ENCODE results near the gene PPIE.

The PPIE gene

DNA sequence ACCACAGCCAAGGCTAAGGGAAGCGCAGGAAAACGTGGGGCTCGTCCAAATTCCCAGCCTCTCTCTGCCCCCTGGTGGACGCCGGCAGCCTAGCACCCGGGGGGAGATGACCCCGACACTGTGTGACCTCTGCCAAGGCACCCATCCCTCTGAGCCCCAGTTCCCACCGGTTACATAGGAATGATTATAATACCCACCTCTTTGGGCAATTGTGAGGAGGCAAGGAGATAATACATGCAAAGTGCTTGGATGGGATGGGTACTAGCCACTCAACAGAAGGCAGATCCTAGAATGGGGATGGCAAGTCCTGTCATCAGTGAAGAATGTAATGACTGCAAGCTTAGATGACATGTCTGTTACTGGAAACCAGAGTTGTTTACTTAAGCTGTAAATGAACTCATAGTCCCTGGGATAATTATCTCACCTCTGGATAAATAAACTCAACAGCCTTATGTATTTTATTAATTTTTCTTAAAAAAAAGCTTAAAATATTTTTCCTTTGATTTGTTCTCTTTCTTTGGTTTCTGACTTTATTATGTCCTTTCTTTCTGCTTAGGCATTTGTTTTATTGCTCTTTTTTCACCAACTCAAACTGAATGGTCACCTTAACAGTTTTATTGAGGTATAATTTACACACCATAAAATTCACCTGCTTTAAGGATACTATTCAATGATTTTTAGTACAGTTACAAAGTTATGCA is 61.2 kb downstream of the PPIE start:
- H3K56ac ChIP-seq (ENCODE audit: low read length) = no peak overlapping the region
- no peak overlapping the region for H3K4me2 ChIP-seq (ENCODE audit: low read length)
- no CpG with 5 or more reads among the region's 8 CpGs for WGBS (ENCODE audit: extremely low coverage, insufficient coverage, low lambda C conversion rate)
- no peak overlapping the region for H4K5ac ChIP-seq (ENCODE audit: low read length)
- no peak overlapping the region for H3K4me3 ChIP-seq (ENCODE audit: low read length)
- H3K79me1 ChIP-seq (ENCODE audit: low read length) = no peaks in the 10 kb centered on the region
- no peaks in the 10 kb centered on the region for H3K79me2 ChIP-seq (ENCODE audit: control insufficient read depth, insufficient read depth, low read length)
- H2BK5ac ChIP-seq (ENCODE audit: low read length) = no peak overlapping the region
- H3K4me1 ChIP-seq (ENCODE audit: control insufficient read depth, low read depth, low read length) = no peaks in the 10 kb centered on the region
- no peaks in the 10 kb centered on the region for H3K27me3 ChIP-seq (ENCODE audit: insufficient read depth, low read length, poor library complexity)
- H2BK120ac ChIP-seq (ENCODE audit: low read depth, low read length) = no peak overlapping the region
- H2BK15ac ChIP-seq (replicated peaks; ENCODE audit: low read depth) = no peak overlapping the region
- peak; percentile 88 for DNase-seq
- H3K36me3 ChIP-seq (ENCODE audit: control insufficient read depth, insufficient read depth, low read length) = no peaks in the 10 kb centered on the region
- no peak overlapping the region for H3K18ac ChIP-seq (ENCODE audit: low read length)
- H3K9ac ChIP-seq (ENCODE audit: low read length) = no peak overlapping the region
- no peak overlapping the region for H3K27ac ChIP-seq (ENCODE audit: low read depth, low read length)
- H4K8ac ChIP-seq (ENCODE audit: low read depth, low read length) = no peak overlapping the region
- H3K23ac ChIP-seq (ENCODE audit: low read length) = no peak overlapping the region
- no peak overlapping the region for H3K4ac ChIP-seq (ENCODE audit: low read depth, low read length)
- no peak overlapping the region for H2AK5ac ChIP-seq (ENCODE audit: low read length)

DNA sequence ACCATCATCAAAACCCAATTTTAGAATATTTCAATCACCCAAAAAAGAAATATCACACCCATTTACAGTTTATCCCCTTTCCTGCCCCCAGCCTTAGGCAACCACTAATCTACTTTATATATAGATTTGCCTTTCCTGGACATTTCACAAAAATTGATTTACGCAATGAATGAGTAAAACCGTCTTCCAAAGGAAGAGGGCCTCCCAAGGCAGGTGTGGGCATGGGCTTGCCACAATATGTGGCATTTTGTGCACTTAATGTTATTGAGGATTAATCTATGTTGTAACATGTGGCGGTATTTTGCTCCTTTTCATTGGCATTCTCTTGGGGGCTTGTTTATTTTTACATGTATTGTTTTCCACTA is 61.8 kb downstream of the PPIE start:
- Histone ChIP-seq H3K4me1 (ENCODE audit: control insufficient read depth, low read depth, low read length) (no peaks in the 10 kb centered on the region), H3K4me2 (ENCODE audit: low read length) (no peak overlapping the region), H3K4ac (ENCODE audit: low read depth, low read length) (no peak overlapping the region), H3K56ac (ENCODE audit: low read length) (no peak overlapping the region), H3K79me2 (ENCODE audit: control insufficient read depth, insufficient read depth, low read length) (no peaks in the 10 kb centered on the region), H2AK5ac (ENCODE audit: low read length) (no peak overlapping the region), H3K36me3 (ENCODE audit: control insufficient read depth, insufficient read depth, low read length) (no peaks in the 10 kb centered on the region), H4K5ac (ENCODE audit: low read length) (no peak overlapping the region), H3K27me3 (ENCODE audit: insufficient read depth, low read length, poor library complexity) (no peaks in the 10 kb centered on the region), H3K23ac (ENCODE audit: low read length) (no peak overlapping the region), H3K9ac (ENCODE audit: low read length) (no peak overlapping the region), H3K79me1 (ENCODE audit: low read length) (no peaks in the 10 kb centered on the region), H3K18ac (ENCODE audit: low read length) (no peak overlapping the region), H4K8ac (ENCODE audit: low read depth, low read length) (no peak overlapping the region), H2BK120ac (ENCODE audit: low read depth, low read length) (no peak overlapping the region), H3K27ac (ENCODE audit: low read depth, low read length) (no peak overlapping the region), H3K4me3 (ENCODE audit: low read length) (no peak overlapping the region), H2BK15ac (replicated peaks; ENCODE audit: low read depth) (no peak overlapping the region), H2BK5ac (ENCODE audit: low read length) (no peak overlapping the region)
- WGBS (ENCODE audit: extremely low coverage, insufficient coverage, low lambda C conversion rate) = no CpG with 5 or more reads among the region's 3 CpGs
- no peak for DNase-seq

- H3K18ac ChIP-seq (ENCODE audit: low read length) = no peak overlapping the region
- WGBS (ENCODE audit: extremely low coverage, insufficient coverage, low lambda C conversion rate) = no CpG with 5 or more reads among the region's 14 CpGs
- H3K23ac ChIP-seq (ENCODE audit: low read length) = no peak overlapping the region
- H2BK120ac ChIP-seq (ENCODE audit: low read depth, low read length) = no peak overlapping the region
- no peak overlapping the region for H2BK15ac ChIP-seq (replicated peaks; ENCODE audit: low read depth)
- H4K8ac ChIP-seq (ENCODE audit: low read depth, low read length) = no peak overlapping the region
- H2AK5ac ChIP-seq (ENCODE audit: low read length) = no peak overlapping the region
- no peak overlapping the region for H3K56ac ChIP-seq (ENCODE audit: low read length)
- H3K79me2 ChIP-seq (ENCODE audit: control insufficient read depth, insufficient read depth, low read length) = no peaks in the 10 kb centered on the region
- H4K5ac ChIP-seq (ENCODE audit: low read length) = no peak overlapping the region
- no peak overlapping the region for H3K9ac ChIP-seq (ENCODE audit: low read length)
- H3K36me3 ChIP-seq (ENCODE audit: control insufficient read depth, insufficient read depth, low read length) = no peaks in the 10 kb centered on the region
- no peak overlapping the region for H2BK5ac ChIP-seq (ENCODE audit: low read length)
- H3K27me3 ChIP-seq (ENCODE audit: insufficient read depth, low read length, poor library complexity) = no peaks in the 10 kb centered on the region
- H3K4me1 ChIP-seq (ENCODE audit: control insufficient read depth, low read depth, low read length) = no peaks in the 10 kb centered on the region
- no peak overlapping the region for H3K4me2 ChIP-seq (ENCODE audit: low read length)
- no peak for DNase-seq
- no peak overlapping the region for H3K4ac ChIP-seq (ENCODE audit: low read depth, low read length)
- no peak overlapping the region for H3K4me3 ChIP-seq (ENCODE audit: low read length)
- no peak overlapping the region for H3K27ac ChIP-seq (ENCODE audit: low read depth, low read length)
- H3K79me1 ChIP-seq (ENCODE audit: low read length) = no peaks in the 10 kb centered on the region
These were observed 64.0 kb downstream of the PPIE start for GRCh38 chr1:39802496-39803260.

- Histone ChIP-seq H3K4me1 (ENCODE audit: control insufficient read depth, low read depth, low read length) (no peaks in the 10 kb centered on the region), H3K27ac (ENCODE audit: low read depth, low read length) (no peak overlapping the region), H2BK15ac (replicated peaks; ENCODE audit: low read depth) (no peak overlapping the region), H3K36me3 (ENCODE audit: control insufficient read depth, insufficient read depth, low read length) (no peaks in the 10 kb centered on the region), H3K79me2 (ENCODE audit: control insufficient read depth, insufficient read depth, low read length) (no peaks in the 10 kb centered on the region), H3K79me1 (ENCODE audit: low read length) (no peaks in the 10 kb centered on the region), H3K9ac (ENCODE audit: low read length) (no peak overlapping the region), H3K18ac (ENCODE audit: low read length) (no peak overlapping the region), H3K4me3 (ENCODE audit: low read length) (no peak overlapping the region), H3K4me2 (ENCODE audit: low read length) (no peak overlapping the region), H3K23ac (ENCODE audit: low read length) (no peak overlapping the region), H2AK5ac (ENCODE audit: low read length) (no peak overlapping the region), H2BK5ac (ENCODE audit: low read length) (no peak overlapping the region), H3K4ac (ENCODE audit: low read depth, low read length) (no peak overlapping the region), H3K27me3 (ENCODE audit: insufficient read depth, low read length, poor library complexity) (no peaks in the 10 kb centered on the region), H4K5ac (ENCODE audit: low read length) (no peak overlapping the region), H4K8ac (ENCODE audit: low read depth, low read length) (no peak overlapping the region), H2BK120ac (ENCODE audit: low read depth, low read length) (no peak overlapping the region), H3K56ac (ENCODE audit: low read length) (no peak overlapping the region)
- WGBS (ENCODE audit: extremely low coverage, insufficient coverage, low lambda C conversion rate) = no CpG with 5 or more reads among the region's 2 CpGs
- no peak for DNase-seq
These were observed 66.7 kb downstream of the PPIE start for GRCh38 chr1:39805385-39805784.

DNA sequence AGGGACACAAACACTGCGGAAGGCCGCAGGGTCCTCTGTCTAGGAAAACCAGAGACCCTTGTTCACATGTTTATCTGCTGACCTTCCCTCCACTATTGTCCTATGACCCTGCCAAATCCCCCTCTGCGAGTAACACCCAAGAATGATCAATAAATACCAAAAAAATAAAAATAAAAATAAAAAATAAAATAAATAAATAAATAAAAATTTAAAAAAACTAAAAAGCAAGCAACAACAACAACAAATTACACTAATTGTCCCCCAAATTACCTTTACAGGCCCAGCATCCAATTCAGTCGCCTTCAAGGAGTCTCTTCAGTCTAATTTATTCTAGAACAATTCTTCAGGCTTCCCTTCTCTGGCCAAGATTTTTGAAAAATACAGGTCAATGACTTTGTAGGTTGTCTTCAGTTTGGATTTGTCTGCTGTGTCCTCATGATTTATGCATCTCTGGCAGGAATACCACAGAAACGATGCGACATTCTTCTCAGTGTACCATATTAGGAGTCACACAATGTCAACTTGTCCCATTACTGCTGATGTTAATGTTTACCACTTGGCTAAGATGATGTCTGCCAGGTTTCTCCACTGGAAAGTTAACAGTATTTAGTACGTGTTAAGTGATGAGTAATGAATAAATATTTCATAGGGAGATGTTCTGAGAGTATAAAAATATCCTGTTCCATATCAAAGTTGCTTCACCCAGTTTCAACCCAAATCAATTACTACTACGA is 70.3 kb downstream of the PPIE start:
- H3K27me3 ChIP-seq (ENCODE audit: insufficient read depth, low read length, poor library complexity) = no peaks in the 10 kb centered on the region
- no peak overlapping the region for H3K9ac ChIP-seq (ENCODE audit: low read length)
- no peak overlapping the region for H2BK5ac ChIP-seq (ENCODE audit: low read length)
- H3K79me1 ChIP-seq (ENCODE audit: low read length) = no peaks in the 10 kb centered on the region
- H3K4me1 ChIP-seq (ENCODE audit: control insufficient read depth, low read depth, low read length) = no peaks in the 10 kb centered on the region
- no CpG with 5 or more reads among the region's 8 CpGs for WGBS (ENCODE audit: extremely low coverage, insufficient coverage, low lambda C conversion rate)
- H3K79me2 ChIP-seq (ENCODE audit: control insufficient read depth, insufficient read depth, low read length) = no peaks in the 10 kb centered on the region
- H3K18ac ChIP-seq (ENCODE audit: low read length) = no peak overlapping the region
- no peak overlapping the region for H3K56ac ChIP-seq (ENCODE audit: low read length)
- H3K4ac ChIP-seq (ENCODE audit: low read depth, low read length) = no peak overlapping the region
- H3K4me3 ChIP-seq (ENCODE audit: low read length) = no peak overlapping the region
- no peak overlapping the region for H2BK120ac ChIP-seq (ENCODE audit: low read depth, low read length)
- no peak overlapping the region for H3K4me2 ChIP-seq (ENCODE audit: low read length)
- no peak overlapping the region for H3K23ac ChIP-seq (ENCODE audit: low read length)
- no peak overlapping the region for H3K27ac ChIP-seq (ENCODE audit: low read depth, low read length)
- no peak overlapping the region for H2AK5ac ChIP-seq (ENCODE audit: low read length)
- no peak overlapping the region for H2BK15ac ChIP-seq (replicated peaks; ENCODE audit: low read depth)
- no peak overlapping the region for H4K8ac ChIP-seq (ENCODE audit: low read depth, low read length)
- no peak for DNase-seq
- H3K36me3 ChIP-seq (ENCODE audit: control insufficient read depth, insufficient read depth, low read length) = no peaks in the 10 kb centered on the region
- H4K5ac ChIP-seq (ENCODE audit: low read length) = no peak overlapping the region
